Heart right ventricle (tissue), 16 donors: ENCODE data around the gene TMEM198. TPM values are rescaled to one million over a fixed set of nuclear protein-coding genes. Genes with fewer than 3 reads are reported as not detected.

ENCODE experiments used
- ATAC-seq, 8 donors: fragments of 200-7000 bp; cut with Tn5 transposase; one replicate each; pipeline ENCODE4 v1.9.1; 2020; ENCODE audit warnings: mild to moderate bottlenecking in 8 of 8, moderate library complexity in 8 of 8, moderate number of reproducible peaks in 1 of 8
- DNase-seq, 2 donors: peaks; one replicate each; pipeline ENCODE4 v3.0.0-alpha.2; 2020
- H3K27ac ChIP-seq, 10 donors: fragments of 200-600 bp; sonication (generic) in 2 of 10; one replicate each; pipeline versions ENCODE4 v1.5.0 to v1.8.0; 2020 to 2022; ENCODE audit warnings: mild to moderate bottlenecking in 3 of 10
- H3K27me3 ChIP-seq, 7 donors: fragments of 200-600 bp; one replicate each; pipeline ENCODE4 v1.8.0; 2021 to 2022; ENCODE audit warnings: mild to moderate bottlenecking in 2 of 7
- H3K36me3 ChIP-seq, 9 donors: fragments of 200-600 bp; sonication (generic) in 1 of 9; one replicate each; pipeline versions ENCODE4 v1.5.0 to v1.8.0; 2020 to 2022; ENCODE audit warnings: mild to moderate bottlenecking in 2 of 9
- H3K4me1 ChIP-seq, 9 donors: fragments of 200-600 bp; sonication (generic) in 1 of 9; one replicate each; pipeline versions ENCODE4 v1.5.0 to v1.8.0; 2020 to 2022; ENCODE audit warnings: mild to moderate bottlenecking in 4 of 9
- H3K4me3 ChIP-seq, 10 donors: fragments of 200-600 bp; sonication (generic) in 2 of 10; one replicate each; pipeline versions ENCODE4 v1.5.0 to v1.8.0; 2020 to 2022; ENCODE audit warnings: mild to moderate bottlenecking in 7 of 10, moderate library complexity in 2 of 10
- H3K9me3 ChIP-seq, 11 donors: fragments of 200-600 bp in 10 of 11; sonication (generic) in 2 of 11; one replicate each; pipeline versions ENCODE4 v1.5.0 to v1.8.0; 2013 to 2022; ENCODE audit warnings: mild to moderate bottlenecking in 2 of 11, control low read depth in 1 of 11, moderate library complexity in 1 of 11
- CTCF ChIP-seq, 9 donors: fragments of 200-600 bp; sonication (generic) in 2 of 9; IDR thresholded peaks; one replicate each; pipeline versions ENCODE4 v1.5.0 to v1.8.0; 2021 to 2022; ENCODE audit warnings: antibody characterized with exemption in 9 of 9, mild to moderate bottlenecking in 5 of 9, moderate library complexity in 1 of 9
- WGBS, 2 donors: extraction: QIAGEN DNeasy Blood & Tissue Kit; methylation state at CpG; one replicate each; pipeline ENCODE4 v1.1.7; 2013; ENCODE audit warnings: inconsistent platforms in 1 of 2; 5-methylcytosine and 5-hydroxymethylcytosine counted together
- intact Hi-C, 10 donors: fragments of 100-400 bp; cut with DNase I; formaldehyde crosslinking; loops; one replicate each; pipeline versions ENCODE4 v1.11.1 to v1.14.2; 2022
- polyA plus RNA-seq, 2 donors: library from polyadenylated mRNA; stranded (reverse); fragments of 200-250 nt; gene quantifications; one replicate each; pipeline ENCODE4 v1.2.3, GENCODE V29; 2013
- total RNA-seq, 10 donors: library from RNA; stranded (reverse); fragmentation: NEBNext Ultra II Directional in 3 of 10; extraction: Animal tissue kit (Norgen Biotek cat#: 25700) in 3 of 10; gene quantifications; one replicate each; pipeline versions ENCODE4 v1.2.1 to v1.2.4, GENCODE V29; 2021 to 2023
- donor health status: Arrhythmogenic right ventricular cardiomyopathy.
- donor health status: ischemic (EF 13 %, LVEDD 7.1; RV severe dilation, severe dysfunction).
- donor health status: healthy with polysubstance abuse.
- donor health status: DM: no; HTN: yes; CAD: no.
- donor health status: DM: no; HTN: no; CAD: no.
- donor health status: ischemic (EF 25% LVEDD 6.9; RV normal size, moderate dysfunction).
- donor health status: ischemic (EF 25% LVEDD 5.7; RV mildly dilated, moderate dysfunction).
- donor health status: healthy.
- donor health status: DM: yes; HTN: yes; CAD: no.
- donor health status: Ischemic cardiomyopathy.
- donor health status: ischemic (EF 35%, LVEDD 5.7; RV mildly dilated, moderate dysfunction).
- donor health status: nonischemic (EF 11% LVEDD 7.7; RV severe dilation, severe dysfunction).
- donor health status: DM: yes; HTN: yes; CAD: no.
- donor health status: PGD.
- donor health status: ischemic (EF 29% LVEDD 5.4; RV normal size, mild dysfunction).
- donor health status: nonischemic (EF 23%, LVEDD 6.1; RV moderate dilation, normal function).

The TMEM198 gene
- total and polyA plus RNA-seq, 12 donors = 0.59 to 10.7 (median 1.9) TPM

DNA sequence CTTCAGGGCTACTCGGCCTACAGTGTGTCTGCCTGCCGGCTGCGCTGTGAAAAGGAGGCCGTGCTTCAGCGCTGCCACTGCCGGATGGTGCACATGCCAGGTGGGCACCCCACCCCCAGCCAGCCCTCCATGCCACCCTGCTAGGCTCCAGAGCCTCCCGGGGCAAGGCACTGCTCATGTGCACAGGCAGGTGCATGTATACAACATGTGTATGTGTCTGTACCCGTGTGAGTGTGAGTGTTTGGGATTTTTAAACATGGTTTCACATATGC is 11.5 kb upstream of the TMEM198 start:
- 85 to 92% methylated on average over 8 of the region's 8 CpGs for WGBS, 2 donors
- no peaks in the 10 kb centered on the region for H3K9me3 ChIP-seq
- intact Hi-C loops = loop anchor here in 7 of 10 donors (5.0 kb wide), 3 partner anchors 35 to 75 kb away; partner anchors contain the start of gene GMPPA (in 1 of the 7)
- ATAC-seq (no peak), DNase-seq (no peak)
- H3K36me3 ChIP-seq = no peaks in the 10 kb centered on the region
- peaks cover 0 to 43% (median 36%) of the 10 kb centered on the region in 7 donors for H3K27me3 ChIP-seq
- no peak overlapping the region for H3K4me3 ChIP-seq
- peaks cover 2 to 17% (median 7%) of the 10 kb centered on the region in 9 donors for H3K4me1 ChIP-seq
- H3K27ac ChIP-seq = no peak overlapping the region
- no peak for TF ChIP-seq CTCF (IDR thresholded peaks at IDR 0.05)

GRCh38 chr2:219533930-219534661 is 9.7 kb upstream of the TMEM198 start:
- H3K9me3 ChIP-seq = no peaks in the 10 kb centered on the region
- 86 to 89% methylated on average over 6 of the region's 6 CpGs for WGBS, 2 donors
- H3K27ac ChIP-seq = no peak overlapping the region
- no peak for TF ChIP-seq CTCF (IDR thresholded peaks at IDR 0.05)
- no peak overlapping the region for H3K4me3 ChIP-seq
- no peak for ATAC-seq
- DNase-seq = no peak
- peaks cover 5 to 27% (median 17%) of the 10 kb centered on the region in 9 donors for H3K4me1 ChIP-seq
- peaks cover 0 to 27% (median 22%) of the 10 kb centered on the region in 7 donors for H3K27me3 ChIP-seq
- intact Hi-C loops = loop anchor here in 7 of 10 donors (5.0 kb wide), 3 partner anchors 37 to 77 kb away; partner anchors contain the start of gene GMPPA (in 1 of the 7)
- H3K36me3 ChIP-seq = peaks cover 0 to 8% (median under 1%) of the 10 kb centered on the region in 9 donors

DNA sequence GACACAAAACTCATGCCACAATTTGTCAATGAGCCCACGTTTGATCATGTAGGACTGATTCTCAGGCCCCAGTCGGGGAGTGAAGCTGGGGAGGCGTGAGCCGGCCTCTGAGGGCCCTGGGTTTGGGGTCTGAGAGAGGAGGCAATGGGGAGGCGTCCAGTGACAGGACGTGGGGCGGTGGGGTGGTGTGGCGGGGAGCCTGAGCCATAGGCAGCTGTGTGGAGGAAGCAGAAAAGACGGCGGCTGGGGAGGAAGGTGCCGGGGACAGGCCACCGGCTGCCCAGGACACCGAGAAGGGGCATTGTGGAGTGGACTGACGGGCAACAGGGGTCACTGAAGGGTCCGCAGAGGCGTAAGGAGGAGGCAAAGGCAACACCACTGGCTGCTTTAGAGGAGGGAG is 7.4 kb upstream of the TMEM198 start:
- ATAC-seq (no peak), DNase-seq (no peak)
- TF ChIP-seq CTCF (IDR thresholded peaks at IDR 0.05) = no peak
- 83 to 88% methylated on average over 16 of the region's 16 CpGs for WGBS, 2 donors
- peaks cover 3 to 21% (median 15%) of the 10 kb centered on the region in 9 donors for H3K4me1 ChIP-seq
- intact Hi-C loops = loop anchor here in 1 of 10 donors (5.0 kb wide), 1 partner anchor 156 kb away; no protein-coding TSS in a partner anchor
- H3K4me3 ChIP-seq = no peak overlapping the region
- H3K9me3 ChIP-seq = no peaks in the 10 kb centered on the region
- no peak overlapping the region for H3K27ac ChIP-seq
- H3K27me3 ChIP-seq = peaks cover 0 to 25% (median 7%) of the 10 kb centered on the region in 7 donors
- peaks cover 0 to 31% (median 20%) of the 10 kb centered on the region in 9 donors for H3K36me3 ChIP-seq

DNA sequence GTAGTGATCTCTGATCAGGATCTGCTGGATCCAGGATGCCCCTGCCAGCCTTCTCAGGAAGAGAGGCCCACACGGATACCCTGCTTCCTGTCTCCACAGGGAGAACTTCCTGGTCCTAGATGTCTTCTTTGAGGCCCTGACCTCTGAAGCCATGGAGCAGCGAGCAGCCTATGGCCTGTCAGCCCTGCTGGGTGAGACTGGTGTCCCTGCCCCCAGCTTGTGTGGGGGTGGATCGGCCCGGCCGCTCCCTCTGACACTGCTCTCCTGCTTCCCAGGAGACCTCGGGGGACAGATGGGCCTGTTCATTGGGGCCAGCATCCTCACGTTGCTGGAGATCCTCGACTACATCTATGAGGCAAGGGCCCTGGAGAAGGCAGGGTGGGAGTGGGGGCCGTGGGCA is 6.9 kb upstream of the TMEM198 start:
- no peak for ATAC-seq
- peaks cover 0 to 32% (median 20%) of the 10 kb centered on the region in 9 donors for H3K36me3 ChIP-seq
- H3K27ac ChIP-seq = no peak overlapping the region
- WGBS, 2 donors = 48 to 52% methylated on average over 9 of the region's 9 CpGs
- H3K4me1 ChIP-seq = peaks cover 3 to 27% (median 19%) of the 10 kb centered on the region in 9 donors
- TF ChIP-seq CTCF (IDR thresholded peaks at IDR 0.05) = no peak
- peaks cover 0 to 29% (median 8%) of the 10 kb centered on the region in 7 donors for H3K27me3 ChIP-seq
- intact Hi-C loops = loop anchor here in 1 of 10 donors (5.0 kb wide), 1 partner anchor 155 kb away; no protein-coding TSS in a partner anchor
- no peak for DNase-seq
- no peaks in the 10 kb centered on the region for H3K9me3 ChIP-seq
- H3K4me3 ChIP-seq = no peak overlapping the region
